HG02642 (cell line): ENCODE results near the gene RAB40AL.

ENCODE experiments used
- ATAC-seq: cut with Tn5 transposase; IDR thresholded peaks from one replicate; pipeline ENCODE4 v1.9.1; 2021; ENCODE audit warnings: mild to moderate bottlenecking; ENCODE audit not compliant: unreplicated experiment, poor library complexity

The RAB40AL gene

DNA sequence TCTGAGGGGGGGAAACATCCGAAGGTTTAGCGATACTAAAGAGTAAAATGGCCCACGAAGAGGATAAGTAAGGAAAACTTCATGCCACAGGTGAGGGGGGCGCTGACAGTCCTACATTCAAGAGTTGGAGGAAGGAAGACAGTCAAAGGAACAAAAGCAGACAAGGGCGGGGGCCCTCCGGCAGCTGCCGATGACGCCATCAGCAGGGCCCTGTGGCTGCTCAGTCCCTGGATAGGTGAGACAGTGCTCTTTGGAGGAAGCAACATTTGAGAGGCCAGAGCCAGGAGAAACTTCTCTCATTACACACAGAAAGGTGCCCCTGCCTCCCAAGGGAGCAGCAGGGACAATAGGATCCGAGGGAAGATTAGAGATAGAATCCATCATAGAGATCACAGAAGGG, 41.5 kb downstream of the RAB40AL start:
- ATAC-seq = no peak

DNA sequence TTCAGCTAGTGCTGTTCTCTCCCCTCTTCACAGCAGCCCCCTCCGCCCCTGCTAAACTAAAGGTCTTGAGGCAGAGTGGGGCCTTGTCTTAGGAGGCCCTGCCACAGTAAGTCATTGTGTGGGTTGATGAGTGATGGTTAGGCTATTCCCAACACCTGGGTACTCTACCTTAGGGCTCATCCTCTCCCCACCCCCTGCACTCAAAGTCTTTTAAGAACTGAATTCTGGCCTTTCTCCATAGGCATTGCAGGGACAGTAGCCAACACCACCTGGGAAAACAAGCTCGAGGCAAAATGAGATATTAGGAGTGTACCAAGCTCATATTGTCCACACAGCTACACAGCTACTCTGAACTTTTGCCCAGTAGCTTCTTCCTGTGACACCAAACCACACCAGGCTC, 42.5 kb downstream of the RAB40AL start:
- no peak for ATAC-seq

DNA sequence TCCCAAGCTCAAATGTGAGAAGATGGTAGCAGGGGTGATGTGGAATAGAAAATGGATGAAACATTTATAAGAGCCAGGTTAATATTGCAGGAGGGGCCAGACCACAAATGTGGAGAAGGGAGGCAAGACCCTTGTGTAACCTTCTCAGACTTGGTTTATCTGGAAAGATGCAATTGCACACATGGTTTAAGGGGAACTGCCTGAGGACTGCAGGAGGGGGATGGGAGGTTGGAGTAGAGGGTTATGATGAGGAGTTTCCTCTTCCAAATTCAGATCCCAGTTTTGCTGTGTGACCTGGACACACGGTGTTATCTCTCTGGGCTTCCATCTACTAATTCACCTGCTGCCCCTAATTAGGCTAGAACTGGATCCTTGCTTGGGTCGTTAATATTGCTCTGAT, 46.1 kb downstream of the RAB40AL start:
- ATAC-seq = no peak

DNA sequence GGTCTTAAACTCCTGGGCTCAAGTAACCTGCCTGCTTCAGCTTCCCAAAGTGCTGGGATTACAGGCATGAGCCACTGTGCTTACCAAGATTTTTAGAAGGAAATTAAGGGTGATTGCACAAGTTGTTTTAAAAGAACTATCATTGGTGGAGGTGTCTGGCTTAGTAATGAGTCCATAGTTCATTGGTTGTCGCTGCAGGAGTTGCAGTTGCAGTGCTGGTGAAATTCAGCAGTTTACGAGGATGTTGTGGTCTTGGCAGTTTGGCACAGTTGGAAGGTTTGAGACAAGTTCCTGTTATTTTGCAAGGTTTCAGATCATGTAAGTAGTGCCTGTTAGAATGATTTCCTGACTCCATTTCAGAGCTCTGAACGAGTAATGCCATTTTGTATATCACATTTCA, 48.1 kb downstream of the RAB40AL start:
- ATAC-seq = no peak
